Measurements from ENCODE around the gene ASB6. TPM values are rescaled to one million over a fixed set of nuclear protein-coding genes. Genes with fewer than 3 reads are reported as not detected.
A peak's percentile ranks its signal among the peaks of the same experiment; 100 is the strongest.

ASB6 gene
- total RNA-seq, 2 donors from 2014 or later, result 15.8 to 18.5 TPM

DNA sequence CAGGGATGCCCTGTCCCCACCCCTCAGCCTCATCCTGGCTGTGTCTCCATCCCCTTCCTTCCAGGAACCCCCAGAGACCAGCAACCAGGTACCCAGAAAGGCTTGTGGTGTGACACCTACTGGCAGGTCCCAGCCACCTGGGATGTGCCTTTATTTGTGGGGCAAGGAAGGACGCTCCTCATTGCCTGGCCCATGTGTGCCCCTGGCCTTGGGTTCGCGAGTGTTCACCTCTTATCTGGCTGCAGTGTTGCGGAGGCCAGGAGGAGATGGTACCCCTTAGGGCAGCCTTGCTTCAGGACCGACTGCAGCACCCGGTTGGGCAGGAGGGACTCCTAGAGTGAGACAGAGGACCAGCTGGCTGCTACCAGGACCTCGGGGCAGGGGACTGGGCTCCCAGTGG lies 29.8 kb downstream of the ASB6 start:
- no peaks in the 10 kb centered on the region for H3K27me3 ChIP-seq
- intact Hi-C loops (cut with DNase I), result no loop called here
- H3K9me3 ChIP-seq, result no peaks in the 10 kb centered on the region
- no peak overlapping the region for H3K27ac ChIP-seq
- no peaks in the 10 kb centered on the region for H3K36me3 ChIP-seq
- TF ChIP-seq CTCF (IDR thresholded peaks at IDR 0.05), result no peak
- peaks cover 8% of the 10 kb centered on the region for H3K4me1 ChIP-seq
- no peak overlapping the region for H3K4me3 ChIP-seq
- DNase-seq, result no peak
- no peak overlapping the region for H3K9ac ChIP-seq (ENCODE audit: low read depth in 2 of 2, low read length in 2 of 2)

- intact Hi-C loops (cut with DNase I), result loop anchor here (2.0 kb wide), 2 partner anchors 439 to 475 kb away; no protein-coding TSS in a partner anchor
- Histone ChIP-seq H3K27me3 (no peaks in the 10 kb centered on the region), H3K36me3 (no peaks in the 10 kb centered on the region), H3K4me1 (peaks cover 8% of the 10 kb centered on the region), H3K9me3 (no peaks in the 10 kb centered on the region), H3K27ac (no peak overlapping the region), H3K4me3 (peak overlapping the region; percentile 57), H3K9ac (ENCODE audit: low read depth in 2 of 2, low read length in 2 of 2) (peak overlapping the region; percentile 77 to 88)
- DNase-seq, result no peak
- TF ChIP-seq CTCF (IDR thresholded peaks at IDR 0.05), result no peak
Measured at GRCh38 chr9:129611307-129611800, 30.6 kb downstream of the ASB6 start.

GRCh38 chr9:129610473-129611306 lies 31.3 kb downstream of the ASB6 start:
- intact Hi-C loops (cut with DNase I), result loop anchor here (2.0 kb wide), 2 partner anchors 438 to 474 kb away; no protein-coding TSS in a partner anchor
- peak overlapping the region; percentile 57 for H3K4me3 ChIP-seq
- H3K9me3 ChIP-seq, result no peaks in the 10 kb centered on the region
- no peaks in the 10 kb centered on the region for H3K27me3 ChIP-seq
- peak; percentile 83 for DNase-seq
- H3K9ac ChIP-seq (ENCODE audit: low read depth in 2 of 2, low read length in 2 of 2), result peak overlapping the region; percentile 77 to 88
- no peaks in the 10 kb centered on the region for H3K36me3 ChIP-seq
- H3K27ac ChIP-seq, result peak overlapping the region; percentile 79
- peaks cover 8% of the 10 kb centered on the region for H3K4me1 ChIP-seq
- TF ChIP-seq CTCF (IDR thresholded peaks at IDR 0.05), result peak; percentile 89

DNA sequence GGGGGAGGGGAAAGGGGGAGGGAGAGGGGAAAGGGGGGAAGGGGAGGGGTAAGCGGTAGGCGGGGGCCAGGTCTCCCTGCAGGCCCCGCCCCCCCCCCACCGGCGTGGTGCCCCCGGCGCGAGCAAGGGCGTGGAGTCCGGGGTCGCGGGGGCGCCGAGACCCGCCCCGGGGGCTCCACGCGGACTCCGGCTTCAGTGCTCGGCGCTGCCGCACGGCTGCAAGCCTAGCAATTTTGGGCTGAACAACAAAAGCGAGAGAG lies 31.8 kb downstream of the ASB6 start:
- Histone ChIP-seq H3K36me3 (no peaks in the 10 kb centered on the region), H3K4me3 (peak overlapping the region; percentile 57), H3K9ac (ENCODE audit: low read depth in 2 of 2, low read length in 2 of 2) (peak overlapping the region; percentile 77 to 88), H3K4me1 (peaks cover 8% of the 10 kb centered on the region), H3K9me3 (no peaks in the 10 kb centered on the region), H3K27me3 (no peaks in the 10 kb centered on the region), H3K27ac (peak overlapping the region; percentile 79)
- intact Hi-C loops (cut with DNase I), result loop anchor here (2.0 kb wide), 2 partner anchors 437 to 473 kb away; no protein-coding TSS in a partner anchor
- no peak for DNase-seq
- no peak for TF ChIP-seq CTCF (IDR thresholded peaks at IDR 0.05)

GRCh38 chr9:129609486-129610212 lies 32.3 kb downstream of the ASB6 start:
- intact Hi-C loops (cut with DNase I), result loop anchor here (2.0 to 10.0 kb wide), 3 partner anchors 105 to 473 kb away; no protein-coding TSS in a partner anchor
- Histone ChIP-seq H3K4me1 (peaks cover 8% of the 10 kb centered on the region), H3K36me3 (no peaks in the 10 kb centered on the region), H3K4me3 (peak overlapping the region; percentile 57), H3K9ac (ENCODE audit: low read depth in 2 of 2, low read length in 2 of 2) (peak overlapping the region; percentile 75 to 81), H3K27ac (peak overlapping the region; percentile 79), H3K9me3 (no peaks in the 10 kb centered on the region), H3K27me3 (no peaks in the 10 kb centered on the region)
- peak; percentile 76 for DNase-seq
- TF ChIP-seq CTCF (IDR thresholded peaks at IDR 0.05), result no peak
